Smooth muscle cell of the brain vasculature (primary cell): ENCODE results near the gene RNF2.
"Not testable (repeated sequence)": the region's sequence is repeated elsewhere in the genome, so short reads cannot be mapped to it uniquely, and the experiment has no call there.

Experiments used
- DNase-seq: peaks from one replicate; pipeline ENCODE4 v3.0.0-alpha.2; 2012; ENCODE audit warnings: low read depth, low spot score

Gene RNF2

GRCh38 chr1:185050823-185051451 is 5.6 kb downstream of the RNF2 start:
- no peak for DNase-seq

GRCh38 chr1:185053204-185053603 is 7.8 kb downstream of the RNF2 start:
- DNase-seq: no peak

- no peak for DNase-seq
Measured at GRCh38 chr1:185054365-185055060, 9.2 kb downstream of the RNF2 start.

- no peak for DNase-seq
Measured at GRCh38 chr1:185058110-185058509, 12.8 kb downstream of the RNF2 start.

- no peak for DNase-seq
Measured at GRCh38 chr1:185058876-185059275, 13.5 kb downstream of the RNF2 start.

- no peak for DNase-seq
Measured at GRCh38 chr1:185059950-185060571, 14.7 kb downstream of the RNF2 start.

- no peak for DNase-seq
Measured at GRCh38 chr1:185062710-185063370, 17.5 kb downstream of the RNF2 start.

- no peak for DNase-seq
Measured at GRCh38 chr1:185063719-185064118, 18.4 kb downstream of the RNF2 start.

GRCh38 chr1:185065006-185065405 is 19.6 kb downstream of the RNF2 start:
- DNase-seq: not testable (repeated sequence)

- DNase-seq: no peak
Measured at GRCh38 chr1:185066181-185066580, 20.8 kb downstream of the RNF2 start.

GRCh38 chr1:185068341-185068740 is 23.0 kb downstream of the RNF2 start:
- no peak for DNase-seq

GRCh38 chr1:185069202-185069772 is 23.9 kb downstream of the RNF2 start:
- no peak for DNase-seq

GRCh38 chr1:185070051-185070450 is 24.7 kb downstream of the RNF2 start:
- no peak for DNase-seq

GRCh38 chr1:185073725-185074124 is 28.4 kb downstream of the RNF2 start:
- no peak for DNase-seq

GRCh38 chr1:185074307-185074706 is 28.9 kb downstream of the RNF2 start:
- no peak for DNase-seq

GRCh38 chr1:185075476-185075875 is 30.1 kb downstream of the RNF2 start:
- DNase-seq: no peak

GRCh38 chr1:185077374-185077773 is 32.0 kb downstream of the RNF2 start:
- no peak for DNase-seq

GRCh38 chr1:185080422-185080821 is 35.1 kb downstream of the RNF2 start:
- DNase-seq: no peak

GRCh38 chr1:185083818-185084217 is 38.5 kb downstream of the RNF2 start:
- DNase-seq: no peak

- DNase-seq: no peak
Measured at GRCh38 chr1:185087101-185087500, 41.7 kb downstream of the RNF2 start.

GRCh38 chr1:185087746-185088145 is 42.4 kb downstream of the RNF2 start:
- DNase-seq: no peak

GRCh38 chr1:185091480-185091879 is 46.1 kb downstream of the RNF2 start:
- DNase-seq: no peak
